Brain microvascular endothelial cell (primary cell): ENCODE data around the gene EXT2.

Experiments used
- DNase-seq: peaks from one replicate; pipeline ENCODE4 v3.0.0-alpha.2; 2020
- H3K27ac ChIP-seq: fragments of 250-450 bp; sonication (Bioruptor Pico); 2 replicates; pipeline ENCODE4 v1.5.1; 2020; ENCODE audit warnings: mild to moderate bottlenecking, moderate library complexity
- H3K27me3 ChIP-seq: fragments of 250-450 bp; sonication (Bioruptor Pico); replicated peaks from 2 replicates; pipeline ENCODE4 v1.5.1; 2020; ENCODE audit warnings: mild to moderate bottlenecking
- H3K36me3 ChIP-seq: fragments of 250-450 bp; sonication (Bioruptor Pico); replicated peaks from 2 replicates; pipeline ENCODE4 v1.5.1; 2020; ENCODE audit warnings: mild to moderate bottlenecking
- H3K4me3 ChIP-seq: 2 replicates; pipeline ENCODE4 v1.5.1; 2011; ENCODE audit warnings: low read depth, mild to moderate bottlenecking, control low read depth, low read length, moderate library complexity
- CTCF ChIP-seq: IDR thresholded peaks from 2 replicates; pipeline ENCODE4 v1.5.1; 2011; ENCODE audit warnings: low read depth, mild to moderate bottlenecking, moderate library complexity, low read length, control low read depth, inconsistent platforms; ENCODE audit errors: missing control alignments
- in situ Hi-C: cut with HindIII; loops from 2 replicates; pipeline ENCODE4 v1.10.0; 2017; ENCODE audit warnings: low sequenced_read_pairs, low pct_ligation_motif_present

EXT2 gene

GRCh38 chr11:44190883-44191230, 95.4 kb downstream of the EXT2 start:
- no peaks in the 10 kb centered on the region for H3K27me3 ChIP-seq
- H3K4me3 ChIP-seq: no peak overlapping the region
- in situ Hi-C loops: no loop called here
- H3K27ac ChIP-seq: no peak overlapping the region
- DNase-seq: no peak
- H3K36me3 ChIP-seq: no peaks in the 10 kb centered on the region
- no peak for TF ChIP-seq CTCF

GRCh38 chr11:44191322-44192016, 96.0 kb downstream of the EXT2 start:
- DNase-seq: no peak
- Histone ChIP-seq H3K4me3 (no peak overlapping the region), H3K27ac (no peak overlapping the region), H3K27me3 (no peaks in the 10 kb centered on the region), H3K36me3 (no peaks in the 10 kb centered on the region)
- in situ Hi-C loops: no loop called here
- no peak for TF ChIP-seq CTCF

- Histone ChIP-seq H3K36me3 (no peaks in the 10 kb centered on the region), H3K27ac (no peak overlapping the region), H3K4me3 (no peak overlapping the region), H3K27me3 (no peaks in the 10 kb centered on the region)
- no peak for DNase-seq
- in situ Hi-C loops: no loop called here
- TF ChIP-seq CTCF: no peak
Observed at GRCh38 chr11:44192017-44192385, 96.5 kb downstream of the EXT2 start.

- Histone ChIP-seq H3K27ac (no peak overlapping the region), H3K36me3 (no peaks in the 10 kb centered on the region), H3K27me3 (no peaks in the 10 kb centered on the region), H3K4me3 (no peak overlapping the region)
- TF ChIP-seq CTCF: no peak
- DNase-seq: no peak
- in situ Hi-C loops: no loop called here
Observed at GRCh38 chr11:44192462-44193100, 97.1 kb downstream of the EXT2 start.

GRCh38 chr11:44193856-44194255, 98.4 kb downstream of the EXT2 start:
- DNase-seq: no peak
- no peak for TF ChIP-seq CTCF

More at GRCh38 chr11:44193856-44194255, 98.4 kb downstream of the EXT2 start:
- no peak overlapping the region for H3K4me3 ChIP-seq
- H3K36me3 ChIP-seq: no peaks in the 10 kb centered on the region
- H3K27me3 ChIP-seq: no peaks in the 10 kb centered on the region
- H3K27ac ChIP-seq: no peak overlapping the region
- in situ Hi-C loops: no loop called here
